Measurements from ENCODE around the gene GPX7.
"Not testable (repeated sequence)": the region's sequence is repeated elsewhere in the genome, so short reads cannot be mapped to it uniquely, and the experiment has no call there.

The GPX7 gene

GRCh38 chr1:52601991-52602855 lies at the start of gene GPX7:
GPX7 (plus strand) TSS chr1:52602371; CDS start chr1:52602410, 39 bp downstream.
- DNase-seq, result no peak

- DNase-seq, result peak; percentile 48 to 71
Observed at GRCh38 chr1:52552505-52553361, 49.4 kb upstream of the GPX7 start, which contains the start of gene TUT4. TUT4 (minus strand) TSS chr1:52553092; CDS start chr1:52526280, 26,812 bp downstream.

GRCh38 chr1:52553362-52554266 lies 48.6 kb upstream of the GPX7 start:
- DNase-seq, result peak; percentile 46 to 72

GRCh38 chr1:52554267-52554640 lies 47.9 kb upstream of the GPX7 start:
- no peak for DNase-seq

- DNase-seq, result no peak
Observed at GRCh38 chr1:52554756-52555155, 47.4 kb upstream of the GPX7 start.

GRCh38 chr1:52556641-52557360 lies 45.4 kb upstream of the GPX7 start:
- DNase-seq, result no peak

GRCh38 chr1:52558941-52559340 lies 43.2 kb upstream of the GPX7 start:
- DNase-seq, result no peak

GRCh38 chr1:52559875-52560274 lies 42.3 kb upstream of the GPX7 start:
- DNase-seq, result no peak

GRCh38 chr1:52562766-52563165 lies 39.4 kb upstream of the GPX7 start:
- no peak for DNase-seq

GRCh38 chr1:52567943-52568342 lies 34.2 kb upstream of the GPX7 start:
- no peak for DNase-seq

- DNase-seq, result no peak
Observed at GRCh38 chr1:52569449-52570210, 32.5 kb upstream of the GPX7 start.

- DNase-seq, result no peak
Observed at GRCh38 chr1:52571783-52572182, 30.4 kb upstream of the GPX7 start.

GRCh38 chr1:52572387-52572786 lies 29.8 kb upstream of the GPX7 start:
- no peak for DNase-seq

- DNase-seq, result no peak
Observed at GRCh38 chr1:52574594-52574993, 27.6 kb upstream of the GPX7 start.

GRCh38 chr1:52576074-52576473 lies 26.1 kb upstream of the GPX7 start:
- no peak for DNase-seq

GRCh38 chr1:52578066-52578465 lies 24.1 kb upstream of the GPX7 start:
- DNase-seq, result not testable (repeated sequence)

- DNase-seq, result no peak
Observed at GRCh38 chr1:52579415-52579814, 22.8 kb upstream of the GPX7 start.

- no peak for DNase-seq
Observed at GRCh38 chr1:52580283-52580682, 21.9 kb upstream of the GPX7 start.

GRCh38 chr1:52582116-52582696 lies 20.0 kb upstream of the GPX7 start:
- no peak for DNase-seq

- DNase-seq, result no peak
Observed at GRCh38 chr1:52585474-52585873, 16.7 kb upstream of the GPX7 start.

- no peak for DNase-seq
Observed at GRCh38 chr1:52588027-52588426, 14.1 kb upstream of the GPX7 start.
